ENCODE results near the gene MADD. TPM values are rescaled to one million over a fixed set of nuclear protein-coding genes. Genes with fewer than 3 reads are reported as not detected.
A peak's percentile ranks its signal among the peaks of the same experiment; 100 is the strongest.
"Not testable (repeated sequence)": the region's sequence is repeated elsewhere in the genome, so short reads cannot be mapped to it uniquely, and the experiment has no call there.

MADD gene
- total and polyA plus RNA-seq, 2 experiments from 2014 or later, result 13.4 to 43.8 TPM

- no peak for TF ChIP-seq NANOG (IDR thresholded peaks at IDR 0.05; ENCODE audit: borderline replicate concordance)
- no peak for TF ChIP-seq EZH2phosphoT487 (IDR thresholded peaks at IDR 0.05; ENCODE audit: unreplicated experiment)
- no peak for TF ChIP-seq CREB1 (CRISPR knock-in tag; IDR thresholded peaks at IDR 0.05; ENCODE audit: low read depth)
- no peak for TF ChIP-seq POLR2AphosphoS5 (IDR thresholded peaks at IDR 0.05; ENCODE audit: low read depth)
- TF ChIP-seq JUNB (IDR thresholded peaks at IDR 0.05; ENCODE audit: unreplicated experiment), result no peak
- TF ChIP-seq, protein P1, sequence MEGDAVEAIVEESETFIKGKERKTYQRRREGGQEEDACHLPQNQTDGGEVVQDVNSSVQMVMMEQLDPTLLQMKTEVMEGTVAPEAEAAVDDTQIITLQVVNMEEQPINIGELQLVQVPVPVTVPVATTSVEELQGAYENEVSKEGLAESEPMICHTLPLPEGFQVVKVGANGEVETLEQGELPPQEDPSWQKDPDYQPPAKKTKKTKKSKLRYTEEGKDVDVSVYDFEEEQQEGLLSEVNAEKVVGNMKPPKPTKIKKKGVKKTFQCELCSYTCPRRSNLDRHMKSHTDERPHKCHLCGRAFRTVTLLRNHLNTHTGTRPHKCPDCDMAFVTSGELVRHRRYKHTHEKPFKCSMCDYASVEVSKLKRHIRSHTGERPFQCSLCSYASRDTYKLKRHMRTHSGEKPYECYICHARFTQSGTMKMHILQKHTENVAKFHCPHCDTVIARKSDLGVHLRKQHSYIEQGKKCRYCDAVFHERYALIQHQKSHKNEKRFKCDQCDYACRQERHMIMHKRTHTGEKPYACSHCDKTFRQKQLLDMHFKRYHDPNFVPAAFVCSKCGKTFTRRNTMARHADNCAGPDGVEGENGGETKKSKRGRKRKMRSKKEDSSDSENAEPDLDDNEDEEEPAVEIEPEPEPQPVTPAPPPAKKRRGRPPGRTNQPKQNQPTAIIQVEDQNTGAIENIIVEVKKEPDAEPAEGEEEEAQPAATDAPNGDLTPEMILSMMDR (conservative IDR thresholded peaks at IDR 0.05; ENCODE audit: low read depth in 2 of 2), result no peak
These were observed 64.0 kb downstream of the MADD start (continued) for GRCh38 chr11:47333886-47334443.

GRCh38 chr11:47334699-47335411 lies 64.9 kb downstream of the MADD start:
- H3K36me3 ChIP-seq (ENCODE audit: insufficient read depth); H3K36me3 Mint-ChIP-seq (ENCODE audit: low read depth); H3K27ac ChIP-seq (ENCODE audit: low read depth); H3K27me3 ChIP-seq (ENCODE audit: insufficient read depth); H3K9me3 Mint-ChIP-seq; DNase-seq (ENCODE audit: low spot score); H4K20me1 ChIP-seq (replicated peaks; ENCODE audit: insufficient read depth); H3K9me2 ChIP-seq (ENCODE audit: insufficient read depth); H3K4me1 ChIP-seq (ENCODE audit: insufficient read depth); H2AFZ ChIP-seq; H3K4me2 ChIP-seq; H3K4me1 Mint-ChIP-seq; ATAC-seq; H3K4me3 Mint-ChIP-seq; H3F3A ChIP-seq (replicated peaks; ENCODE audit: low read depth); H3K27ac Mint-ChIP-seq; H3K79me2 ChIP-seq (replicated peaks; ENCODE audit: insufficient read depth); H3K4me3 ChIP-seq: not testable (repeated sequence)
- peaks cover 10% of the 10 kb centered on the region for H3K27me3 Mint-ChIP-seq (ENCODE audit: insufficient read depth, low read depth, poor library complexity)

GRCh38 chr11:47335733-47336132 lies 65.8 kb downstream of the MADD start:
- Histone ChIP-seq H3F3A (replicated peaks; ENCODE audit: low read depth) (no peaks in the 10 kb centered on the region), H3K4me1 (ENCODE audit: insufficient read depth) (no peaks in the 10 kb centered on the region), H3K79me2 (replicated peaks; ENCODE audit: insufficient read depth) (no peaks in the 10 kb centered on the region), H3K9me2 (ENCODE audit: insufficient read depth) (no peaks in the 10 kb centered on the region), H3K4me2 (no peak overlapping the region), H2AFZ (peak overlapping the region; percentile 38; the same call in 1 of the 2 replicates), H4K20me1 (replicated peaks; ENCODE audit: insufficient read depth) (no peaks in the 10 kb centered on the region), H3K27me3 (ENCODE audit: insufficient read depth) (no peaks in the 10 kb centered on the region), H3K4me3 (no peak overlapping the region), H3K36me3 (ENCODE audit: insufficient read depth) (no peaks in the 10 kb centered on the region), H3K27ac (ENCODE audit: low read depth) (no peak overlapping the region)
- H3K4me1 Mint-ChIP-seq, result no peaks in the 10 kb centered on the region
- no peak overlapping the region for H3K4me3 Mint-ChIP-seq
- ATAC-seq, result peak; percentile 19; the same call in 2 of the 3 replicates
- DNase-seq (ENCODE audit: low spot score), result no peak
- peaks cover 10% of the 10 kb centered on the region for H3K27me3 Mint-ChIP-seq (ENCODE audit: insufficient read depth, low read depth, poor library complexity)
- H3K36me3 Mint-ChIP-seq (ENCODE audit: low read depth), result no peaks in the 10 kb centered on the region
- TF ChIP-seq POLR2AphosphoS5 (IDR thresholded peaks at IDR 0.05; ENCODE audit: low read depth), result no peak
- H3K9me3 Mint-ChIP-seq, result no peaks in the 10 kb centered on the region
- H3K27ac Mint-ChIP-seq, result peak overlapping the region; percentile 56; the same call in 1 of the 2 replicates

All from GM23338 (cell line).